ENCODE measurements around the gene NFXL1.
"Not testable (repeated sequence)": the region's sequence is repeated elsewhere in the genome, so short reads cannot be mapped to it uniquely, and the experiment has no call there.

Gene NFXL1

DNA sequence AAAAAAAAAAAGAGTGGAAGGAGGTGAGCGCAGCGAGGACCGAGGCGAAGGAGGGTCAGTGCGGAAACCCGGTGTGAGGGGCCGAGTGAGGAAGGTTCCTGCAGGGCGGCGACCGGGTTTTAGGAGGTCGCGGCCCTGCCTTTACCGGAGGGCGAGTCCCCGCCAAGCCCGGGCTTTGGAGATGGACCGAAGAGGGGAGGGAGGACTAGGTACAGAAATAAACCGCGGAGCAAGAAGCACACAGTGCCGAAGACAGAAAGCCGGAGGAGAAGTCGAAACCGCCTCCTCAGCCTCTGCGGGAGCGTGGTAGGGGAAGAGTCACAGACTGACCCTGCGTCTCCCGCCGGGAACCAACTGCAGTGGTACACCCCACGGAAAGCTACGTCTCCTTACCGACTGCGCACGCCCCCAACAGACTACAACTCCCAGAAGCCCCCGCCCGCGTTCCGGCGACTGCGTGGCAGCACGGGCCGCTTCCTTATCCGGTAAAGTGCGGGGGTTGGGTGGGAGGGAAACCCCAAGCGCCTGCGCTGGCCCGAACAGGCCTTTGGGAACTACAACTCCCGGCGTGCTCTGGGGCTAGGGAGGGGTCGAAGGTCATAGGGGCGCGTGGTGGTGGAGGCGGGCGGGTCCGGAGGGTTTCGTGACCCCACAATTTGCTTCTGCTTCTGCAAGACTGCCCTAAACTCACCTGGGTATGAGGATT, at the start of gene NFXL1:
NFXL1 (minus strand) TSS at position 364 of the 706 bp plus-strand sequence. CDS start 380 bp downstream, outside the sequence.
- DNase-seq (ENCODE audit: extremely low read depth in 1 of 2, low read depth in 1 of 2), result peak; percentile 93 to 95

DNA sequence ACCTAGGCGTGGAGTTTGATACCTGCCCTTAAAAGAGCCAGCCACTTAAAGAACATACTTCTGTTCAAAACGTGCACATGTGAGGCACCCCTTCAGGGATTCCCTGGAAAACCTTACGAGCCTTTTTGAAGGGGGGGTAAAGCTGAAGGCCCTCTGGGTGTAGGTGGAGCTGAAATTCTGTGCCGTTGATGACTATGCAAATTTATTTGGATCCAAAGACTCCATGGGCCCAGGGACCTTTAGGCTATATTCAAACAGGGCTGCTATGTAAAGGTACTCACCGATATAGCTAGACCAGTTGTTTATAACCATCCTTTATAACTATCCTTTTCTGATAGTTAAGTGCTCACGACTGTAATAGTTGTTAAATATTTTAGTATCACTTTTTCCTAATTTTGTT, 40.3 kb upstream of the NFXL1 start:
- no peak for DNase-seq (ENCODE audit: extremely low read depth in 1 of 2, low read depth in 1 of 2)

DNA sequence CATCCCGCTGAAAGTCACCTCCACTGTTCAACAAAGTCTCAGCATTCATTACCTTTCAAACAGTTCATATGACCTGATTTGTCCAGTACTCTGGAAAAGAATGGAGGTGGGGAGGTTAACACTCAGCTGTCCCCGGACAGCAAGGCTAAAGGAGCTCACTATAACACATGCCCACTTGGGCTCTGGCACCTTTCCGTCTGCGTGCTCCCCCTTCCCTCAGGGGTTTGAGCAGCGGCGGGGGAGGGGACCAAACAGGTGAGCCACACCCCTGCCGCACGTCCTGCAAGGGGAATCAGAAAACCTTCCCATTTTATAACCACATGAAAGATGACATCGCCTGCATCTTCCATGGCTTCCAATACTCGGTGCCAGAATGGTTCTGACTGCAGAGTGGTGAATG, 39.9 kb upstream of the NFXL1 start:
- DNase-seq (ENCODE audit: extremely low read depth in 1 of 2, low read depth in 1 of 2), result no peak

DNA sequence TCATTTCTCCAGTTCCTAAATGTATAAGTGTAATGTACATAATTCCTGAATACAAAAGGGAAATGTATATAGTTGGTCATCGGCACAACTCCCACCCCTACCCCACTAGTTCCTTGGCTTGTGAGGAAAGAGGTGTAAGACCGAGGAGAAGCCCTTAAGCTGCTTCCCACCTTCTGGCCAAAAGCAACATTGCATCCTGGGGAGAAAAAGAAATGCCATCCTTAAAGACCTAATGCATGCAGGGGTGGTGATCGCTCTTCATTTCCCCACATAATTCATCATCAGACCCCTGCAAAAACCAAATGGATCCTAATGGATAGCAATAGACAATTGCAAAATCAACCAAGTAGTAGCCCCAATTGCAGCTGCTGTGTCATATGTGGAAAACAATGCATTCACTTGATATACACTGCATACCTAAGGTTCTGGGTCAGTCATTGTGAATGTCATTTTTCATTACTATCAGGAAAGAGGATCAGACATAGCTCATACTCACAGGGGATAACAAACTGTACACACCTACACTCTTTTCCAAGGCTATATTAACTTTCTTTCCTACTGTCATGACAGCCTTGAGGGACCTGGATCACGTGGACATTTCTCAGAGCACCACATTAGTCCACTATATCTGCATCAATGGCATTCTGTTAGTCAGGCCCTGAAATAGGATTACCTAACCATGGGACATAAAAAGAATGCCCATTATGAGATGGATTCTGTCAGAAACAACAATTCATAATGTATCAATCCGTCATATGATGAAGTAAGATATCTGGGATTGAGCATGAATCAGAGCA, 31.7 kb upstream of the NFXL1 start:
- DNase-seq (ENCODE audit: extremely low read depth in 1 of 2, low read depth in 1 of 2), result no peak

DNA sequence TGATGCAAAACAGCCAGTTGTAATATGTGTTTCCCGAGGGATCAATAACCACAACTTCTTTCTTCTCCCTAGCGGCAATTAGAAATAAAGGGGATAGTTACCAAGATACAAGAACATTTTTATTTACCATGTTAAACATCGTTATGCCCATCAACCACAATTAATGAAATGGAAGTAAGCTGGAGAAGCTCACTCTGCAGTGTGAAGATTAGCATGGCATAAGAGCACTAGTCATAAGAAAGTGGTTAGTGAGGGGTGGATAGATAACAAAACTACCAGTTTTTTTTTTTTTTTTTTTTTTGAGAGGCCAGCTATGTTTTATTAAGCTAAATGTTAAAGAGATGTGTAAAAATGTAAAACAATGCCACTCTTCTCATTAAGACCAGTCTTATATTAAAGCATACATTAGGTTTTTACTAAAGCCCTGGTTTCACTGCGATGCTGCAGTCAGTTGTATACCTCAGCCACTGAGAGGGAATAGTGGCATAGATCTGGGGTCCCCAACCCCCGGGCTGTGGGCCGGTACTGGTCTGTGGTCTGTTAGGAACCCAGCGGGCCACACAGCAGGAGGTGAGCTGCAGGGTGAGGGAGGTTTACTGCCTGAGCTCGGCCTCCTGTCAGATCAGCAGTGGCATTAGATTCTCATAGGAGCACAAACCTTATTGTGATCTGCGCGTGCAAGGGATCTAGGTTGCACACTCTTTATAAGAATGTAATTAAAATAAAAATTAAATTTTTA, 27.9 kb upstream of the NFXL1 start:
- no peak for DNase-seq (ENCODE audit: extremely low read depth in 1 of 2, low read depth in 1 of 2)

DNA sequence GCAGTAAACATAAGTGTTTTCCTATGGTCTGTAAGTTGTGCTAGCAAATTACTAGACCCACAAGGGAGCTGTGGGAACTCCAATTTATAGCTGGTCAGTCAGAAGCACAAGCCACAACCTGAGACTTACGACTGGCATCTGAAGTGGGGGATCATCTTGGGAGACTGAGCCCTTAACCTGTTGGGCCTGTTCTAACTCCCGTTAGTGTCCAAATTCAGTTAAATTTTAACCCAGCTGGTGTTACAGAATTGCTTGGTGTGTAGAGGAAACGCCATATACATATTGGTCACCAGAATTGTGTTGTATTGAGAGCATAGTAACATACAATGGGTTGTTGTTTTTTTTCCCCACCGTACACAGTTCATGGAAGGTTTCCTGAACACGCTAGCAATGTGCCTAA, 25.1 kb upstream of the NFXL1 start:
- DNase-seq (ENCODE audit: extremely low read depth in 1 of 2, low read depth in 1 of 2), result no peak

DNA sequence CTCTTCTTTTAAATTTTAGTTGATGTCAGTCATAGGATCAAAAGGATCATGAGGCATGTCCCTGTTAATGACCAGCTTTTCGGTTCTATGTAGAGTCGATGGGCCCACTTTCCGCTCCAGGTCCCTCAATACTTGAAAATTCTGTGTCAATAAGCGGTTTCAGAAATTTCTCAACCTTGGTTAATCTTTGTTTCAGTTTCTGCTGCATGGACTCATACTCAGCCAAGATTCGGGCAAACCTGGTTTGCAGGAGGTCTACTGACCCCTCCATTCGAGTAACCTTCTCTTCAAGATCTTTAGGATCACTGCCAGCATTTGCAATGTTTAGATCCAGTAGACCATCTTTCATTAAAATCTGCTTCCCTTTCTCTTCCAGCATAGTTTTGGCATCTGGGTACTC, 22.0 kb upstream of the NFXL1 start:
- DNase-seq (ENCODE audit: extremely low read depth in 1 of 2, low read depth in 1 of 2), result no peak

DNA sequence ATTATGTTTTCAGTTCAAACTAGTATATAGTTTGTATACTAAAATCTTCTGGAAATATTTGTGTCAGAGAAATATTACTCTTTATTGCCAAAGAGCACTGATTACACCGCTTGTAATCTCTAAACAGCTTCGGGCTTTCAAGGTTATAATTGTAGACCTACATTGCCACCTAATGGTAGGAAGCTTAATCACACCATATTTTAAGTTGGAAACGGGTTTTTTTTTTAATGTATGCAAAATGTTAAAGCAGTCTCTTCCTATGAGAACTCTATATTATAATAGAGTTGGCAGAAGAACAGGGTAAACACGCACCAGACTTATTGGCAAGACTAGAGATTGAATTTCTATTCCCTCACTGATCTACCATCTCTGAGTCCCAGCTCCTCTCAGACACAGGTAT, 19.5 kb upstream of the NFXL1 start:
- DNase-seq (ENCODE audit: extremely low read depth in 1 of 2, low read depth in 1 of 2), result no peak

DNA sequence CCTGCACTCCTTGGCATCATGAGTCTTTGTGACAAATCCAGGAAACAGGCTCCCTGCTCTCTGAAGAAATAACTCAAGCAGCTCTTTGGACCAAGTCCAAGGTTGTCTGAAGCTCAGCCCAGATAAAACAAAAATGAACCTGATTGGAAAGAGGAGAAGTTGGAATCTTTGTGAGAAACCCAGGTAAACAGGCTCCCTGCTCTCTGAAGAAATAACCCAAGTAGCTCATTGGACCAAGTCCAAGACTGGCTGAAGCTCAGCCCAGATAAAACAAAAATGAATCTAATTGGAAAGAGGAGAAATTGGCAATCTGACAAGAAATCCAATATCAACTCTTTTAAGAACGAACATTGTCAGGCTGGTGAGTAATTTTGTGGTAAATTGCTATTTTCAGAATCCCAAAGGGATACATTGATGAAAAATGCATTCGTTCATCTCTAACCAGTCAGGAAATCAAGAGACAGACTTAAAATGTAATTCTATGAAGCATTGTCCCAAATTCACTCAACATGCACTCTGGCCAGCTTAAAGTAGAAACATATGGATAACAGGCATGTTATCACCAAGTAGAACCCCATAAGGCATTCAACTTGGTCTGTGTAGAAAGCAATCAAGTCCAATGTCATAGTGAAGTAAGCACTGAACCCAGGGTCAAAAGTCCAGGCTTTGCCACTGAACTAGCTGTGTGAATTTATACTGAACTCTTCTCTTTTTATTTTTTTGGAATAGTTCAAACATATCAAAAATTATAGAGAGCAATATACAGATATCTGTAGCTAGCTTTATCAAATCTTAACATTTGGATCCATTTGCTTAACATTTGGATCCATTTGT, 16.8 kb upstream of the NFXL1 start:
- no peak for DNase-seq (ENCODE audit: extremely low read depth in 1 of 2, low read depth in 1 of 2)

DNA sequence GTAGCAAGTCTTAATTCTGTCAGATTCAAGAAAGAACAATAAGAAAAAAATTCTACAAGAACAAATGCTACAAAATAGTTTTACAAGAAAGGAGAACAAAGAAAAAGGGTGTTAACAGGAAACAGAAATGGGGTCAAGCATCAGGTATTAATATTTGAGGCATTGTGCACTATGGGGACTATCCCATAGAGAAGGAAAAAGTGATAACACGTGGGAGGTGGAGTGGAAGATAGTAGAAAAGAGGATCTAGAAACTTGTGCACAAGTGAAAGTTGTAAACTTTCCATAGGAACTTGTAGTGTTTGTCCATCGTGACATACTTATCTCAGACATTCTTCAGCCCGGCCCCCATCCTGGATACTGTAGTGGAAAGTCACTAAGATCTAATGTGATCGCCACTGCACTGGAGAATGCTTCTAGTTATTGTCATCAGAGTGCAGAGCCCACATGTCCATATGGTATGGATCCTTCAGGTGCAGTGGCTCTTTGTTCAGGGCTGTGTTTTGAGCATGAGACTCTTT, 15.4 kb upstream of the NFXL1 start:
- DNase-seq (ENCODE audit: extremely low read depth in 1 of 2, low read depth in 1 of 2), result no peak

DNA sequence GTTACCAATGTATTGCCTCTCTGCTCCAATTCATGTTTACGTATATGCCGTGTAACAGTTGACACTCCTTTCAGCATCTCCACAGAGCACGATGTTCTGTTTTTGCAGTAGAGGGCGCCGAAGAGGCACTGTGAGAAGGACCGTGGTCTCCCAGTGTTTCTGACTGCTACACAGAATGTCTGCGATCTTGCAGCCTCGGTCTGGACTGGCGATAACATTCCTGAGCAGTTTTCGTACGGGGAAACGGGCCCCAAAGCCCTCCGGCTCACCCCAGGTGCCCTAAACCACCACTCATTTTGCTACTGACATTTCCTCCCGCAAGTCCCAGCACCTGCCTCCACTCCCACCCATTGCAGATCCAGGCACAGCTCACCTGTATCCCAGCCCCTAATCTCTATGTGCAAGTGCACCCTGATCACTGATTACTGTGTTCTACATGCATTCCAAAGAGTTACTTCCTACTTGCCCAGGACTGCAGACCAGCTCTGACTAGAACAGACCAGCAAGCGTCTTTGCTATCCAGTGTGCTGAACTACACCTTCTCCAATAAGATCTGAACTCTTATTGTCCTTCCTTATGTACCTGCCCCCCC, 12.4 kb upstream of the NFXL1 start:
- peak in 1 of 2 donors; percentile 20 for DNase-seq (ENCODE audit: extremely low read depth in 1 of 2, low read depth in 1 of 2)

DNA sequence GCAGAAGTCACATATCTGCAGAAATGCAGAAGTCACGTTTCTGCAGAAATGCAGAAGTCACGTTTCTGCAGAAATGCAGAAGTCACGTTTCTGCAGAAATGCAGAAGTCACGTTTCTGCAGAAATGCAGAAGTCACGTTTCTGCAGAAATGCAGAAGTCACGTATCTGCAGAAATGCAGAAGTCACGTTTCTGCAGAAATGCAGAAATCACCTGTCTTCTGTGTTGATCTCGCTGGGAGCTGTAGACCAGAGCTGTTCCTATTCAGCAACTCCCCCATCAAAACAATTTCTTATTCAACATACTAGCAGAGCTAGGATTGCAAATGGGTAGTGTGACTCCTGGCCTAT, 8.9 kb upstream of the NFXL1 start:
- DNase-seq (ENCODE audit: extremely low read depth in 1 of 2, low read depth in 1 of 2), result not testable (repeated sequence)

DNA sequence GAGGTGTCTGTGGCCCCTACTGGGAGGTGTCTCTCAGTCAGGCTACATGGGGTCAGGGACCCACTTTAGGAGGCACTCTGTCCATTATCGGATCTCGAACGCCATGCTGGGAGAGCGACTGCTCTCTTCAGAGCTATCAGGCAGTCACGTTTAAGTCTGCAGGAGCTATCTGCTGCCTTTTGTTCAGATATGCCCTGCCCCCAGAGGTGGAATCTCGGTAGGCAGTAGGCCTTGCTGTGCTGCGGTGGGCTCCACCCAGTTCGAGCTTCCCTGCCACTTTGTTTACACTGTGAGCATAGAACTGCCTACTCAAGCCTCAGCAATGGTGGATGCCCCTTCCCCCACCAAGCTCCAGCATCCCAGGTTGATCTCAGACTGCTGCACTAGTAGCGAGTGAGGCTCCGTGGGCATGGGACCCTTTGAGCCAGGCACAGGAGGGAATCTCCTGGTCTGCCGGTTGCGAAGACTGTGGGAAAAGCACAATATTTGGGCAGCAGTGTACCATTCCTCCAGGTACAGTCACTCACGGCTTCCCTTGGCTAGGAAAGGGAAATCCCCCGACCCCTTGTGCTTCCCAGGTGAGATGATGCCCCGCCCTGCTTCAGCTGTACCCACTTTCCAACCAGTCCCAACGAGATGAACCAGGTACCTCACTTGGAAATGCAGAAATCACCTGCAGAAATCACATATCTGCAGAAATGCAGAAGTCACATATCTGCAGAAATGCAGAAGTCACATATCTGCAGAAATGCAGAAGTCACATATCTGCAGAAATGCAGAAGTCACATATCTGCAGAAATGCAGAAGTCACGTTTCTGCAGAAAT, 8.3 kb upstream of the NFXL1 start:
- not testable (repeated sequence) for DNase-seq (ENCODE audit: extremely low read depth in 1 of 2, low read depth in 1 of 2)

DNA sequence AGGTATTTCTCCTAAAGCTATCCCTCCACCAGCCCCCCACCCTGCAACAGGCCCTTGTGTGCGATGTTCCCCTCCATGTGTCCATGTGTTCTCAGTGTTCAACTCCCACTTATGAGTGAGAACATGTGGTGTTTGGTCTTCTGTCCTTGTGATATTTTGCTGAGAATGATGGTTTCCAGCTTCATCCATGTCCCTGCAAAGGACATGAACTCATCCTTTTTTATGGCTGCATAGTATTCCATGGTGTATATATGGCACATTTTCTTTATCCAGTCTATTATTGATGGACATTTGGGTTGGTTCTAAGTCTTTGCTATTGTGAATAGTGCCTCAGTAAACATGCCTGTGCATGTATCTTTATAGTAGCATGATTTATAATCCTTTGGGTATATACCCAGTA, 2.8 kb upstream of the NFXL1 start:
- DNase-seq (ENCODE audit: extremely low read depth in 1 of 2, low read depth in 1 of 2), result not testable (repeated sequence)

DNA sequence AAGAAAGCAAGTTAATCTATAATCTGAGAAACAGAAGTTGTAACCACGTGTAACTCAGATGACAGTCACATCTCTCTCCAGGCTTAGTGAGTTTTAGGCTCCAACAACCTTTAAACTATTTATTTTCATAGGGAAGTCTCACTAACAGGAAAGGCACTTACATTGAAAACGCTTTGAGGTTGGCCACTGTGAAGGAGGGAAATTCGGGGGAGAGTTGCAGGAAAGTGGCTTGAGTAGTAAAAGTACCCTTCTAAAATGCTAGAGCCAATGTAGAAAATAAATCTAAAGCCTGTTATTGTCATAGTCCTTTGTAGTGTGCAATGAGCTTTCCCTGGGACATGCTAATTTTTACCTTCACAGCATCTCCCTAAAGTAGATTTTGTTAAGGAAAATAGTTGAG, 995 bp upstream of the NFXL1 start:
- DNase-seq (ENCODE audit: extremely low read depth in 1 of 2, low read depth in 1 of 2), result no peak

DNA sequence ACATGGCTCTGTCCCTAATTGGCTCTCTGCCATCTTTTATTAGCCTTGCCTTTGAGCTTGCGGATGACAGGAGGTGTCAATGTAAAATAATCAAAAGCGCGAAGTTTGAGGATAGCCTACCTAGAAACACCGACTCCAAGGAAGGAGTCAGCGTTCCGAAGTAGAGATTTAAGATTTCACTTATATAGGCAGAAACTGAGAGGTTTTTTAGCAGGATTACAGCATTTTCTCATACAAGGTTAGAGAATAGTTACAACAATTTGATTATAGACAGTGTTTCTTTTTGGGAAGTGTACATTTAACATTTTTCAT, 499 bp upstream of the NFXL1 start:
- no peak for DNase-seq (ENCODE audit: extremely low read depth in 1 of 2, low read depth in 1 of 2)

DNA sequence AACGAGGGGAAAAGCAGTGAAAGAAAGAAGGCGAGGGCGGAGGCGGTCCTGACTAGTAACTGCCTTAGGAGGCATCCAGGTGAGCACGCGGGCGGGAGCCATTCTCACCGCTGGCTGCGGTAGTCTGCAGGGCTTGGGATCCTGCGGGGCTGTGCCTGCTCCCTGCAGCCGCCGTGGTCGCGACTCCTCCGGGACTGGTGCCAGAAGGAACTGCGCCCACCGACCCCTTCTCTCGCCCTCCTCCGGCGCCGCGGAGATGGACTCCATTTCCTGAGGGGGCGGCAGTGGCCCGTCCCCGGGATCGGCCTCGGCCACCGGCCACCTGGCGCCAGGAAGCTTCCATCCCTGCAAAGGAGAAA, 543 bp downstream of the NFXL1 start:
- peak in 1 of 2 donors; percentile 0 for DNase-seq (ENCODE audit: extremely low read depth in 1 of 2, low read depth in 1 of 2)

DNA sequence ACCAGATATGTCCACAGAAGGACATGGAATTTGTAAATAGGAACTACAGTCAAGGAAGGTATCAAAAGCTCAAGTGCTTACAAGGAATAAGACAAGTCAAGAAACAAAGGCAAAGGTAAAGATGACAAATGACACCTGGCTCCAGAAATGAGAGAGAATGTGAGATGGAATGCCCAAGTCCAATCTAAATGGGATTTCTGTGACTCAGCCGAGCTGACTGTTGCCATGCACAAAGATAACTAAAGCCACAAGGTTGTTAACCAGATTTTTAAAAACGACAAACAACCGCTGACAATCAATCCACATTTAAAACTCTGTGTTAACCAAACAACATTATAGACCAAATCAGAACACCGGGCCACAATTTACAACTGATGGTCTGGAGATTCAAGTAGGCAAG, 1.1 kb downstream of the NFXL1 start:
- DNase-seq (ENCODE audit: extremely low read depth in 1 of 2, low read depth in 1 of 2), result no peak

DNA sequence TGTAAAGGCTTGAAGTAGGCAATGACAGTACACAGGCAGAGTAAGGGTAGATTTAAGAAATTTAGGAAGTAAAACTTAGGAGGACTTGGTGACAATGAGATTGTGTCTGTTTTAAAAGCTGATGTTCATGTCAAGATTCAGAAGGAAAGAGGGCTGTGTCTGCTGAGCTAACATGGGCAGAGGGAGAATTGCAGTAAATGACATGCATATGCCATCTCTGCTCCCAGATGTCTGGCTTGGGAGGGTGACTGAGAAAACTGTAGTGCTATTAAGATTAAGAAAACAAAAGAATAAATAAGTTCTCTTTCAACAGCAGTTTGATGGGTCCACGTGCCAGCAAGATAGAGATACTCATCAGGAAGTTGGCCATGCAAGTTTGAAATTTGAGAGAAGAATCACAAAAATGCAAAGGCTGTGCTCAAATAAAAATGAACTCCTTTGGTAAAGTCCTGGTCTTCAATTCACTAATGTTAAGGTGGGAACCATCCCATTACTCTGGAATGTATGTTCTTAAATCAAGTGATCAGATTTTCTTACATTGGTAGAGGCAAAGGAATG, 7.2 kb downstream of the NFXL1 start:
- DNase-seq (ENCODE audit: extremely low read depth in 1 of 2, low read depth in 1 of 2), result no peak

All from activated CD8-positive, alpha-beta memory T cell treated with anti-CD3 and anti-CD28 coated beads for 1 hour (primary cell).